Smooth muscle cell of bladder (primary cell): ENCODE results near the gene RNF103. TPM values are rescaled to one million over a fixed set of nuclear protein-coding genes. Genes with fewer than 3 reads are reported as not detected.

Experiments used
- total RNA-seq: library from RNA; depleted of rRNA; stranded (reverse); fragments of >200 nt; gene quantifications from 2 replicates; pipeline ENCODE4 v1.2.3, GENCODE V29; 2014

The RNF103 gene, protein sequence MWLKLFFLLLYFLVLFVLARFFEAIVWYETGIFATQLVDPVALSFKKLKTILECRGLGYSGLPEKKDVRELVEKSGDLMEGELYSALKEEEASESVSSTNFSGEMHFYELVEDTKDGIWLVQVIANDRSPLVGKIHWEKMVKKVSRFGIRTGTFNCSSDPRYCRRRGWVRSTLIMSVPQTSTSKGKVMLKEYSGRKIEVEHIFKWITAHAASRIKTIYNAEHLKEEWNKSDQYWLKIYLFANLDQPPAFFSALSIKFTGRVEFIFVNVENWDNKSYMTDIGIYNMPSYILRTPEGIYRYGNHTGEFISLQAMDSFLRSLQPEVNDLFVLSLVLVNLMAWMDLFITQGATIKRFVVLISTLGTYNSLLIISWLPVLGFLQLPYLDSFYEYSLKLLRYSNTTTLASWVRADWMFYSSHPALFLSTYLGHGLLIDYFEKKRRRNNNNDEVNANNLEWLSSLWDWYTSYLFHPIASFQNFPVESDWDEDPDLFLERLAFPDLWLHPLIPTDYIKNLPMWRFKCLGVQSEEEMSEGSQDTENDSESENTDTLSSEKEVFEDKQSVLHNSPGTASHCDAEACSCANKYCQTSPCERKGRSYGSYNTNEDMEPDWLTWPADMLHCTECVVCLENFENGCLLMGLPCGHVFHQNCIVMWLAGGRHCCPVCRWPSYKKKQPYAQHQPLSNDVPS
- 11.4 and 16.2 TPM in 2 replicates for total RNA-seq

DNA sequence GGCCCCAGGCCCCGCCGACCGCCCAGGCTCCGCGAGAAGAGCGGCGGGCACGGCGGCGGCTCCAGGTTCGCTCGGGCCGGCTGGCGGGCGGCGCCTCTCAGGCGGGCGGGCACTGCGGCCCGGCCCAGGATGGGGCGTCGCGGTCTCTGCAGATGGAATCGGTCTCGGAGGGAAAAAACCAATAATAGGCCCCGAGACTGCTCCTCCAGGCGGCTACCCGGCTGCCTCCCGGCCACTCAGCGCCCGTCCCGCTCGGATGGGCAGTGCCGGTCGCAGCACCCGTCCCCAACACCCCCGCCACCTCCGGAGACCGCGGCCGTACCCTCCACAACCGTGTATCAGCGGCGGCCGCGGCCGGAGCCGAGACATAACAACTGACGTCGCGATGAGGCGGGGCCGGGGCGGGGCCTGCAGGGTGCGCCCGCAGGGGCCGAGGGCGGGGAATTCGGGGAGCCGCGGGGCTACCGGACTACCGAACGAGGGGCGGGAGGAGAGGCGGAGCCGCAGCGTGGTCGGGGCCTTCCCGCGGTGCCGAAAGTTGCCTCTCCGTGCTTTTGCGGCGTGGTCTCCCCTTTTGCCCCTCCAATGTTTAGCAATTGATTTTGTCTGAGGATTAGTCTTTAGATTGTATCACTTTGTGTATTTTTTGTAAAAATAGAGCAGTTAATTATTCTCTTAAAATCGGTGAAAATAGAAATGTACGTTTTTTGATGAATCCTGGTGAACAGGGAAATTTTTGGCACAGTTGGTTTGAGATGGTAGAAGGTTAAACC, at the start of gene RNF103:
TSS of gene RNF103 (minus strand) at position 372 of the 773 bp plus-strand sequence. CDS start 979 bp downstream, outside the sequence.

DNA sequence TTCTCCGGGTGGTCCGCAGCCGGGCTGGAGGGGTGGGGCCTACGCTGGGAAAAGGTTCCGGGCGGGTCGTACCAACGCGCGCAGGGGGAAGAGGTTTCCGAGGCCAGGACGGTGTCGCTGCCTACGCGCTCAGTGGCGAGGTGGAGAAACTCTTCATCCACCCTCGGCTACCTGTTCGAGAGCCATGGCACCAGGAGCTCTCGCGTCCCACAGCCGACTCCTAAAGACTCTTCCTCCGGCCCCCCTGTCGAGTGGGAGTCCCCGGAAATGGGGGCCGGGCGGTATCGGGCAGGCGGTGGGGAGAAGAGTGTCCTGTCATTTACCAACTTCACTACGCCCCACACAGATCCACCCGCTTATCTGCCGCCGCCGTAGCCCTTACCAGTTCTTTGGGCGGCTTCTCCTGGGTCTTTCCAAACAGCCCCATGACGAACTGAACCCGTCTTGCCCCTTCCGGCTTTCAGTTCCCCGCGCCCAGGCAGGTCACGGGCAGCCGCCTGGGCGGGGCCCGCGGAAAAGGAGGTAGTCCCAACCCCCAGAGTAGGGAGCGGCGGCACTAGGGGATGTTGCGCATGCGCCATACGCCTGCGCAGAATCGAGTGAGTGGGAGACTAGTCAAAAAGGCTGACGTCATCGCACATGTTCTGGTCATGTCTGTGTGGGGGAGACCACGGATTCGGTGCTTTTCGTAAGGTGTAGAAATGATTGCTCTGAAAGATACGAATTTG, 60.6 kb downstream of the RNF103 start, which contains the start of gene CHMP3:
TSS of gene CHMP3 (minus strand) at position 522 of the 728 bp plus-strand sequence. CDS start at position 427, 95 bp downstream.

Other genes starting within 250 kb of the RNF103 start
- 17.2 and 27.8 TPM in 2 replicates for gene KDM3A, start 182.5 kb downstream of the RNF103 start, total RNA-seq
- gene CHMP3, start 60.4 kb downstream of the RNF103 start, total RNA-seq: 59.3 and 66.7 TPM in 2 replicates
- gene RMND5A, start 96.4 kb upstream of the RNF103 start, total RNA-seq: 19.6 and 20.8 TPM in 2 replicates
- gene CD8A, start 167.0 kb upstream of the RNF103 start, total RNA-seq: not detected in 2 replicates
- not detected in 2 replicates for gene CD8B, start 238.0 kb upstream of the RNF103 start, total RNA-seq